NCI-H1092 (cell line): ENCODE measurements around the gene SPATA2L.
"Not testable (repeated sequence)": the region's sequence is repeated elsewhere in the genome, so short reads cannot be mapped to it uniquely, and the experiment has no call there.

Source experiments
- DNase-seq: peaks from one replicate; lab custom pipeline; 2025; lab: John Stamatoyannopoulos, UW

The SPATA2L gene

DNA sequence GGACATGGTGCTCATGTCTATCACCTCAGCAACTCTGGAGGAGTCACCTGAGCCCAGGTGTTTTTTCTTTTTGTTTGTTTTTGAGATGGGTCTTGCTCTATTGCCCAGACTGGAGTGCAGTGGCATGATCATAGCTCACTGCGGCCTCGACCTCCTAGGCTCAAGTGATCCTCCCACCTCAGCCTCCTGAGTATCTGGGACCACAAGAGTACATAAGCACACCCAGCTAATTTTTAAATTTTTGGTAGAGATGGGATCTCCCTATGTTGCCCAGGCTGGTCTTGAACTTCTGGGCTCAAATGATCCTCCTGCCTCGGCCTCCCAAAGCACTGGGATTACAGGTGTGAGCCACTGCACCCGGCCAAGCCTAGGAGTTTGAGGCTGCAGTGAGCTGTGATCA is 11.9 kb downstream of the SPATA2L start:
- DNase-seq, result not testable (repeated sequence)

DNA sequence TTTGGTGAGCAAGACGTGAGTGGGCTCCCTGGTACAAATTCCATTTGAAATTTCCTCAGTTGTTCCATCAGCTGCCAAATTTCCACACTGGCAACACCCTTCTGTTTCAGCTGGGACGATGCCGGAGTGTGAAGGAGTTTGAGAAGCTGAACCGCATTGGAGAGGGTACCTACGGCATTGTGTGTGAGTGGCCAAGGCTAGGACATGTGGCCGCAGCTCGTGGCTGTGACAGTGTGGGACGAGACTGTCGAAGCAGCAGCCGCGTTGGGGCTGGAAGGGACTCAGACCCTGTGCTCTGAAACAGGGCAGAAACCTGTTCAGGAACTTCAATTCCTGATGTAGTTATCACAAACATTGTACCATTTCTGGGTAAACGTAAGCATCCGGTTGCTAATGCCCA is 12.4 kb downstream of the SPATA2L start:
- no peak for DNase-seq

- DNase-seq, result no peak
Measured at GRCh38 chr16:89688395-89688794, 13.1 kb downstream of the SPATA2L start.

GRCh38 chr16:89687092-89687940 is 14.2 kb downstream of the SPATA2L start:
- DNase-seq, result no peak

DNA sequence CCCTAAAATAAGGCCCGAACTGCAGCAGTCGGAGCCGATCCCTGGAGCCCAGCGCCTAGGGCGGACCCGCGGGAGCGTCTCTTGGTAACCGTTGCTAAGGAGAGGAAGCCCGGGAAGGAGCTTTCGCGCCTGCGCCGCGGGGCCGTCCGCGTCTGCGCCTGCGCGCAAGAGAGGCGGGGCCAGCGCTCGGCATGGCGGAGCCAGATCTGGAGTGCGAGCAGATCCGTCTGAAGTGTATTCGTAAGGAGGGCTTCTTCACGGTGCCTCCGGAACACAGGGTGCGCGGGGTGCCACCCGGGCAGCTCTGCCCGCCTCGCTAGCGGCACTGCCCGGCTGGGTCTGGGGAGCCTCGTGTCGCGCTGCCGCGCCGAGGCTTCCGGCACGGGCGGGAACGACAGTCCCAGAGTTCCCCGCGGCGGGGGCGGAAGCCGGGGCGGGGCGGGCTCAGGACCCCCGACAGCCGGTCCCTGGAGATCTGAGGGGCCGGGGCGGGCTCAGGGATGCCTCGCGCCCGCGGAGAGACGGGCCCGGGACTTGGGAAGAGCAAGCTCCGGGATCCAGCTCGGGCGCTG is 14.9 kb downstream of the SPATA2L start, which contains the start of gene CDK10:
CDK10 (plus strand) TSS at position 170 of the 572 bp plus-strand sequence; CDS start at position 192, 22 bp downstream.
- peak; percentile 93 for DNase-seq

GRCh38 chr16:89685916-89686315 is 15.6 kb downstream of the SPATA2L start:
- DNase-seq, result no peak

GRCh38 chr16:89678258-89678657 is 23.2 kb downstream of the SPATA2L start:
- DNase-seq, result no peak

GRCh38 chr16:89672177-89672941 is 29.1 kb downstream of the SPATA2L start:
- no peak for DNase-seq

DNA sequence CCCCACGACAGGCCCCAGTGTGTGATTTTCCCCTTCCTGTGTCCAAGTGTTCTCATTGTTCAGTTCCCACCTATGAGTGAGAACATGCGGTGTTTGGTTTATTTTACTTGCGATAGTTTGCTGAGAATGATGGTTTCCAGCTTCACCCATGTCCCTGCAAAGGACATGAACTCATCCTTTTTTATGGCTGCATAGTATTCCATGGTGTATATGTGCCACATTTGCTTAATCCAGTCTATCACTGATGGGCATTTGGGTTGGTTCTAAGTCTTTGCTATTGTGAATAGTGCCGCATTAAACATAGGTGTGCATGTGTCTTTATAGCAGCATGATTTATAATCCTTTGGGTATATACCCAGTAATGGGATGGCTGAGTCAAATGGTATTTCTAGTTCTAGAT is 29.9 kb downstream of the SPATA2L start:
- DNase-seq, result not testable (repeated sequence)

DNA sequence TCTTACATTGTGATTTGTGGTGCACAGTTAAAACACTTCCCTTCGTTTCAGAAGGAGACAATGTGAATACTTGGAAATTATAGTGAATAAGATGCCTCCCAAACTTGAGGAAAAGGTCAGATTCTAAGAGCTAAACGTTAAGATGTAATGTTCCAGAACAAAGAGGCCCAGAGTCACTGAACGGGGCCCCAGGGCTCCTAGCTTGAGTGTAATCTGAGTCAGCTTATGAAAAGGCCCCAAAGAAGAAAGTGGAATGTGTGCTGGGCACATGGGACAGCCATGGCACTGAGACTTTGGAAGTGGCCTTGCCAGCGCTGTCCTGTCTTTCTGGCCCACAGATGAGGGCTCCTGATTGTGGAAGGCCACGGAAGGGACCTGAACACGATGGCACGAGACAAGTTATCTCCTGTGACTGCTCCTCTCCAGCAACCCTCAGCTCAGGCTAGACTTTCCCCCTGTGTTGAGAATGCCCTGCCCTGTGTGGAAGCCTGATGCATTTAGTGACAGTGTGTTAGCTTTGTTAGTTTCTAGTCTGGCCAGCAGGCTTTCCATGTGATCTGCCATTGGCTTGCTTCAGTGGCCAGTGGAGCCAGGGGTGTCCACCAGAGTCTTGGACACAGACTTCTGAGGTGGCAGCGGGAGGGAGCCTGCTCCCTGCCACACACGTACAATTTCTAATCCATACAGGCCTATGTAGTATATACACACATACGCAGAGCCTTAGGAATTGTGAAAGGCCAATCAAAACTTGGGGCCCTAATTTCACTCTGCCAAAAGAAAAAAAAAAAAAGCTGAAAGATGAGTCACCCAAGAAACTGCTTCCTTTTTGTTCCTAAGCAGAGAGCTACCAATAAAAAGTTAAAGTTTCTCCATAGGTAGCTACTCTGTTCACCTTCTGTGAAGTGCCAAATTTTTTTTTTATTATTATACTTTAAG is 30.7 kb downstream of the SPATA2L start:
- DNase-seq, result no peak

DNA sequence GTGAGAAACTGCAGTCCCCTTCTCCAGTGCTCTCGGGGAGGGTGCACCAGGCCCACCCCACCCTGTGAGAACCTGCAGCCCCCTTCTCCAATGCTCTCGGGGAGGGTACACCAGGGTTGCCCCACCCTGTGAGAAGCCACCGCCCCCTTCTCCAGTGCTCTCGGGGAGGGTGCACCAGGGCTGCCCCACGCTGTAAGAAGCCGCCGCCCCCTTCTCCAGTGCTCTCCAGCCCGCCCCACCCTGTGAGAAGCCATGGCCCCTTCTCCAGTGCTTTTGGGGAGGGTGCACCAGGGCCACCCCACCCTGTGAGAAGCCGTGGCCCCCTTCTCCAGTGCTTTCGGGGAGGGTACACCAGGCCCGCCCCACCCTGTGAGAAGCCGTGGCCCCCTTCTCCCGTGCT is 31.8 kb downstream of the SPATA2L start:
- DNase-seq, result no peak

- no peak for DNase-seq
Measured at GRCh38 chr16:89668790-89669158, 32.7 kb downstream of the SPATA2L start.

DNA sequence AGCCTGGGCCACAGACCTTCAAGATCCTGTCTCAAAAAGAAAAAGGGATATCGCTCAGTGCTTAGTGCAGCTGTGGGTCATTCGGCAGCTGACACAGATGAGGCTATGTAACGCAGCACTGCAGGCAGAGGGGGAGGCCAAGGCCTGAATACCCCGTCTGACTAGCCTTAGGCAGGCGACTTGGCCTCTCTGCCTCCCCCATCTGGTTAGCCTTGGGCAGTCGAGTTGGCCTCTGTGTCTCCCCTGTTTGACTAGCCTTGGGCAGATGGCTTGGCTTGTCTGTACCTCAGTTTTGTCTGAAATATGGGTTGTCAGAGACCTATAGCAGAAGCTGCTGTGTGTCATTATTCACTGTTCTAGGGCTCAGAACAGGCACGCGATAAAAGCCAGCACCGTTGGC is 33.9 kb downstream of the SPATA2L start:
- no peak for DNase-seq

DNA sequence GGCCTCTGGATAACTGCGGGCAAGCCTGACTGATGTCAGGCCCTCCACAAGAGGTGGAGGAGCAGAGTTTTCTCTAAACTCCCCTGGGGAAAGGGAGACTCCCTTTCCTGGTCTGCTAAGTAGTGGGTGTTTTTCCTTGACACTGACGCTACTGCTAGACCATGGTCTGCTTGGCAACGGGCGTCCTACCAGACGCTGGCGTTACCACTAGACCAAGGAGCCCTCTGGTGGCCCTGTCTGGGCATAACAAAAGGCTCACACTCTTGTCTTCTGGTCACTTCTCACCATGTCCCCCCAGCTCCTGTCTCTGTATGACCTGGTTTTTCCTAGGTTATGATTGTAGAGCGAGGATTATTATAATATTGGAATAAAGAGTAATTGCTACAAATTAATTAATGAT is 34.5 kb downstream of the SPATA2L start:
- not testable (repeated sequence) for DNase-seq

DNA sequence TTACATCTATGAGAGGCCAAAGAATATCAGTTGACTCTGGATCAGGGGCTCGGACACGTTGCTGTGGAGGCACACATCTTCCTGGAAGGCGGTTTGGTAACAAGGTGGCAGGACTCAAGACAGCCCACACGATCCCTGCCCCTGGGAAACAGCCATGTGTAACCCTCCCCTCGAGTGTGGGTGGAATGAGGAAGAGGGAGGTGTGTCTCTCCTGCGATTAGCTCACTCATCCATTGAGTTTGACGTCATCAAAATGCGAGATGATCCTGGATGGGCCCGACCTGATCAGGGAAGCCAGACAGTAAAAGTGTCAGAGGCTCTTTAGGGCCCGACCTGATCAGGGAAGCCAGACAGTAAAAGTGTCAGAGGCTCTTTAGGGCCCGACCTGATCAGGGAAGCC is 37.3 kb downstream of the SPATA2L start:
- not testable (repeated sequence) for DNase-seq

DNA sequence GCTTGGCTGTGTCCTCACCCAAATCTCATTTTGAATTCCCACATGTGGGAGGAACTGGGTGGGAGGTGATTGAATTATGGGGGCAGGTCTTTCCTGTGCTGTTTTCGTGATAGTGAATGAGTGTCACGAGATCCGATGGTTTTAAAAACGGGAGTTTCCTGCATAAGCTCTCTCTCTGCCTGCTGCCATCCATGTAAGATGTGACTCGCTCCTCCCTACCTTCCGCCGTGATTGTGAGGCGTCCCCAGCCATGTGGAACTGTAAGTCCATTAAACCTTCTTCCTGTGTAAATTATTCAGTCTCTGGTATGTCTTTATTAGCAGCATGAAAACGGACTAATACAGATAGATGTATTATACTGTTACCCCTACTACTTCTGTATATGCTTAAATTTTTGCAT is 40.3 kb downstream of the SPATA2L start:
- DNase-seq, result no peak

- DNase-seq, result no peak
Measured at GRCh38 chr16:89660146-89660545, 41.4 kb downstream of the SPATA2L start.

DNA sequence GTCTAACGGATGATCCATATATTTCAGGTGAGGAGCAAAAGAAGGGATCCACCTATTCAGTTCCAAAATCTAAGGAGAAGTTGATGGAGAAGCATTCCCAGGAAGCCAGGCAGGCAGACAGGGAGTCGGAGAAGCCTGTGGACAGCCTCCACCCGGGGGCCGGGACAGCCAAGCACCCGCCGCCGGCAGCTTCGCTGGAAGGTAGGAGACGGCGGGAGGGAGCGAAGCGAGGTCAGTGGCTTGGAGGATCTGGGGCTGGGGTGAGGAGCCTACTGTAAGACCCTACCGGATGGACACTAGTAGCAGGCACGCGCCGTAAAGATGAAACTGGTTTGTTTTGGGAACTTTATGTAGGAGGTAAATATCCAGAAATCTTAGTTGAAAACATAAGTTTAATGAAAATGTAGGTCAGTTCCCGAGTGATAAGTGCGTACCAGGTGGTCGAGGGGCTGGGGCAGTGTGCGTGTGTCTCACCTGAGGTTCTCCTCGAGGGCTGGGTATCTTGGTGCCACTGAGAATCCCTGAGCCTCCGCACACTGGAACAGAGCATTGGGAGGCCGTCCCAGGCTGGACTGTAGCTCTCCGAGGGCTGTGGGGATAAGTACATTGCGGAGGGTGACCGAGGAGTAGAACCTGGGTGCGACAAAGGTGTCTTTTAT is 43.2 kb downstream of the SPATA2L start:
- no peak for DNase-seq

- peak; percentile 80 for DNase-seq
Measured at GRCh38 chr16:89657442-89658220, 43.9 kb downstream of the SPATA2L start, which contains the start of the genes CHMP1A and SPATA33. TSS of gene CHMP1A (minus strand) at chr16:89657708. CDS start at chr16:89657588, 120 bp downstream. TSS of gene SPATA33 (plus strand) at chr16:89657836. CDS start at chr16:89657912, 76 bp downstream.
